Measurements from ENCODE around the gene SYPL1.
A peak's percentile ranks its signal among the peaks of the same experiment; 100 is the strongest.

The SYPL1 gene

DNA sequence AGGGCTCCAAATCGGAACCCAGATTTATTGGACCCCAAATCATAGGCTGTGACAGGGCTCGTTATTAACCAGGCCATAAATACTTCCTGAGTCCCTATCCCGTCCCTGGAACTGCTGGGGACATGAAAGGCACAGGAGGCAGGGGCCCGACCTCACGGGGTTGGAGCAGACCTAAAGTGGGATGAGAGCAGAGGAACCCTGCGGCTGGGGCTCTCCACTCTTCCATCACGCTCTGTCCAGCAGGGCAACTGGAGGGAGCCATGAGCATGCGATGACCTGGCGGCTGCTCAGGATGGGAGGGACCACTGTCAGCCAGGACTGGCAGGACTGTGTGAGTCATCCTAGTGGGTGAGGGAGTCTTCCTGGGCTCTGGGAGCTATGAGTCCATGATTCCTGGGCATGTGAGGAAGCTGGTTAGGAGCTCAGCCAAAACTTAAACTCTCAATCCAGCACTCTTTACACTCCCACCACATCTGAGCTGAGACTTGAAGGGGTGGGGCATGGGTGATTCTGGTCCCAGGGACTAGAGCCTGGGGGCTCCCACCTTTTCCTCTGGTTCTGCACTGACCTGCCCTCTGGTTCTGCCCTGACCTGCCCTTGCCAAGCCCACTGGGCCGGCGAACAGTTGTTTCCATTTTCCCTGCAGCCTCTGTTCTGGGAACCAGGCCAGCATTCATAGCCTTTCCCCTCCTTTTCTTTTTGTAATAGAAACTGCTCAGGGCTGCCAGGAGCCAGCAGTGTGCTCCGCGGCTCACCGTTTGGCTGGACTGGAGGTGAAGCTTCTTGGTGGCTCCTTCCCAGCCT is 47.1 kb downstream of the SYPL1 start:
- peak; percentile 35 to 69 for DNase-seq

DNA sequence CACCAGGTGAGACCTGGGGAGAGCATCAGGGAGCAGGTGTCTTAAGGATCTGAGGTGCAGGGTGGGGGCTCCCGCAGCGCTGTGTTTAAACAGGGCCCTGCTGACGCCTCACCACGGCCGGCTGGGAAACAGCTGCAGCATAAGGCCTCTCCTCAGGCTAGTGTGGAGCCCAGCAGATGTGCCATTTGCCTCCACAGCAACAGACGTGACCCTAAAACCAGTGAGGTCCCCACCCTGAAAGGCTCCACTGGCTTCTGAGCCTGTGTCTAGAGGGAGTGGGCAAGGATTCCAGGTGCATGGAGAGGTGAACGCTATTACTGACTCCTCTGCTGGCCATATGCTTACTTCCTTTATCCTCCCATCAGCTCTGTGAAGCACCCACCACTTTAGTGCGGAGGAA is 47.8 kb downstream of the SYPL1 start:
- DNase-seq, result peak; percentile 21 to 36

DNA sequence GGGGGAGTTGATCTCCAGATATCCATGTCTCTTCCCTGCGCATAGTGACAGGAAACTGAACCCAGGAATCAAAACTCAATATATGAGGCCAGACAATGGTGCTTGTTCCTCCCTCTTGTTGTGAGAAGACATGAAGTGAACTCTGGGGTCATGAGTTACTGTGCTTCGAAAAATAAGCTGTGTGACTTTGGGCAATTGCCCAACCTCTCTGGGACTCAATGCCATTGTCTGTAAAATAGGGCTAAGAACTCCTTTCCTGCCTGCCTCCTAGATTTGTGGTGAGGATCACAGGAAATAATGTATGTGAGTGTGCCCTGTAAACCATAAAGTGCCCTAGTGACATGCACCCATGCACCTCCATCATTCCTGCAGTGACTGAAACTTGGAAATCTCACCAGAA is 48.4 kb downstream of the SYPL1 start:
- DNase-seq, result no peak

DNA sequence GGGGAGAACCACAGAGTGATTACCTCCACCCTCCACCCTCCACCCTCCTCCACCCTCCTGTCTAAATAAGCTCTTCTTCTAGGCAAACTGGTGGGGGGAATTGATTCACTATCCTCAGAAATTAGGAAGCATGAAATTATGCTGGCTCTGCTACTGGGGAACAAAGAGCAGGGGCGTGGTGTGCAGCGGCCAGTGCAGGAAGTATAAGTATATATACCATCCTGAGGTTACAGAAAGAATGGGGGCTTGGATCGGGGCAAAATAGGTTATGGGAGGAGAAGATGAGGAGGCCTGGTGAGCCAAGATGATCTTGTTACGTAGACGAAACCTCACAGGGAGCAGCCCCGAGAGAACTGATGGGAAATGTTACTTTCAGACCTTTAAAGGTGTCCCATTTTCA is 49.1 kb downstream of the SYPL1 start:
- no peak for DNase-seq

DNA sequence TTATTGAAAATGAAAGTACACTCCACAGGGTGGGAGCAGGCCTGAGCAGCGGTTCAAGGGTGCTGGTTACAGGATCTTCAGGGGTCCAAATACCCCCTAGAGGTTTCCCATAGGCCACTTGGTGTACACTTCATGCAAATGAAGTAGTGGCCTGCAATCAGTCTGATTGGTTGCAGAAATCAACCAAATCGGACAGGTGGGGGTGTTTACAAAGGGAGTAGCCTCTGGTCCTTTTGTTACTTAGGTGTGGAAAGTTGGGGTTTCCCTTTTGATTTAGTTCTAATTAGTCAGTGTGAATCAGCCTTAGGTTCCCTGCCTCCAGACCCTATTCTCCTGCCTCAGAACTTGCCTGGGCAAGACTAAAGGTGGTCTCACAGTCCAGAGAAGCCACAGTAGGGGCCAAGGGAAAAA is 49.6 kb downstream of the SYPL1 start:
- no peak for DNase-seq

DNA sequence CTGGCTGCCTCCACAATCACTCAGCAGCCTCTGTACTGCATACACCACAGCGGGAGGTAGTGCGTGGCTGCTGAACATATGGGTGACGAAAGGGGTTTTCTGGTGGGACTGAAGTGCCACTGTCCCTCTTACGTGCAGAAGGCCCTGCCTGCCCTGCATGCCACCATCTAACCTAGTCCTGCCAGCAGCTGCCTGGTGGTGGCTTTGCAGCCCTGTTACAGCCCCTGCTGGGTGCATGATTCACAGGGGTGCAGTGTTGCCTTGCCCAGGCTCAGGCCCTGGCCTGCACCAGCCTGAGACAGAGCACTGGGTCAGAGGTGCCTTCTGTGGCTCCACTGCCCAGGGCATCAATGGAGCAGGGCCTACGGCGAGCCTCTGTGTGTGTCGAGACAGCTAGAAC is 50.1 kb downstream of the SYPL1 start:
- DNase-seq, result no peak

DNA sequence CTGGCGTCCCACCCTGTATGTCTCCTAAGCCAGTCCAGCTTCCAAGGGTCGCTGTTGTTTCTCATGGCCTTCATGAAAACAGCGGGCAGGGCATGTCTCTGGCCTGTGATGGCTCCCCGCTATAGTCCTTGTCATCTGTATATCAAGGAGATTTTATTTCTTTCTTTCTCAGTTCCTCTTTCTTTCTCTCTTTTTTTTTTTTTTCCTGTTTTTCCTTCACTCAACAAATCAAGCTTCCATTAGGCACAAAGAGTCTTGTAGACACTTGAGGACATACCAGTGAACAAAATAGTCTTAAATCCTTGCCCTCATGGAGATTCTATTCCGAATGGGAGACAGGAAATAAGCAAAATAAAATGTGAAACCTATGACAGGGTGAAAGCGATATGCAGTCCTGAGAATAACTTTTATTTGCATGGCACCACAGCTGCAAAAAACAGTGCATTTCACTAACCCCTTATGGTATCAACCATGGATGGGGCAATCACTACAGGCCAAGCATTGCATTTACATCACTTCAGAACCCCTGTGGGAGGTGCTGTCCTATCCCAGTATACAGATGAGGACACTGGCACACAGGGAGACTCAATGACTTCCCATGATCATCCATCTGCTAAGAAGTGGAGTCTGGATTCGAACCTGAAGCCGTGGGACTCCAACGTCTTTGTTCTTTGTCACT is 50.7 kb downstream of the SYPL1 start:
- no peak for DNase-seq

DNA sequence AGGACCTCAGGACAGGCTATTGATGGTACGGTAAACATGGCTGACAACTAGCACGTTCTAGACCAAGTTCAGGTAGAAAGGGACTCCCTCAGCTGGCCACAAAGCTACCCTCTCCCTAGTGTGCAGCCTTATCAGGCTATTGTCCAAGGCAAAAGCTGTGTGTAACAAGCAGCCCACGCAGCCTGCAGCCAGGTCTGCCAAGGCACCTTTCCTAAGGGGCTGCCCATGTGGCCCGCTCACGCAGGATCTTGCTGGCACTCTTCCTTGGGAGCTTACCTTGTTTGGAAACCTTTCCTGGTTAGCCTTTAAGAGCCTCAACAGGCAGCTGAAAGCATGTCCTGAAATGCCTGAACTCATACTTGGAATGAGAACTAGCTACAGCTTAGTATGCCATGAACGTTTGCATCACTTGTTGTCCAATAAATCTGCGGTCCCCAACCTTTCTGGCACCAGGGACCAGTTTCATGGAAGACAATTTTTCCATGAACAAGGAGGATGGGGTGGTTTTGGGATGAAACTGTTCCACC is 51.7 kb downstream of the SYPL1 start:
- no peak for DNase-seq

DNA sequence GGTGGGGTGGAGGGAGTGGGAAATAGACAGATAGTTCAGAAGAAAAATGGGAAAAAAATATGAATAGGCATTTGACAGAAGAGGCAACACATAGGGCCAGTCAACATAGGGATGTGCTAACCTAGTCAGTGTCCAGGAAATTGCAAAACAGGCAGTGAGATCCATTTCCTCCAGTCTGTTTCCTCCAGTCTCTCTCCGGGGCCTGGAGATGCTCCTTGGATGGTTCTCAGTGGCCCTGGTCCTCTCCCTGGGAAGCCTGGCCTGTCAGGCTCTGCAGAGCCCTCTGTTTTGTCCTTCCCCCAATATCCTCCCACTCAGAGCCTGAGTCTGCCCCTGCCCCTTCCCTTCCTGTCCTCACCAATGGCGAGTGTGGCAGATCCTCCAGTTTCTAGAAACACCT is 52.6 kb downstream of the SYPL1 start:
- DNase-seq, result no peak

DNA sequence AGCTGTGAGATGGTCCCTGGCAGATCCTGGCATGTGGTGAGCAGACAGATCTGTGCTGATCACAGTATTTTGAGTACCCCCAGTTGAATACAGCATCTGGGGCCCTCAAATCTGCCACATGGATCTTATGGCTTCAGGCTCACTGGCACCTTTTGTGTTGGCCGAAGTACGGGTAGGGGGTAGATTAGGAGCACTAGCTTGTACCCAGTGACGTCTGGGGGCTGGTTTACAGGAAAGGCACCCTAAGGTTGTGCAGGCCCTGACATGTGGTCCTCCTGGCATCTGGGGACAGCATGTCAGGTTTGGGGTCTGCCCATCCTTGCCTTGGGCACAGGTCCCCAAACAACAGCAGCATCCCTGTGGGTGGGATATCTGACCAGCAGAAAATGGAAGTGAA is 53.2 kb downstream of the SYPL1 start:
- DNase-seq, result no peak

DNA sequence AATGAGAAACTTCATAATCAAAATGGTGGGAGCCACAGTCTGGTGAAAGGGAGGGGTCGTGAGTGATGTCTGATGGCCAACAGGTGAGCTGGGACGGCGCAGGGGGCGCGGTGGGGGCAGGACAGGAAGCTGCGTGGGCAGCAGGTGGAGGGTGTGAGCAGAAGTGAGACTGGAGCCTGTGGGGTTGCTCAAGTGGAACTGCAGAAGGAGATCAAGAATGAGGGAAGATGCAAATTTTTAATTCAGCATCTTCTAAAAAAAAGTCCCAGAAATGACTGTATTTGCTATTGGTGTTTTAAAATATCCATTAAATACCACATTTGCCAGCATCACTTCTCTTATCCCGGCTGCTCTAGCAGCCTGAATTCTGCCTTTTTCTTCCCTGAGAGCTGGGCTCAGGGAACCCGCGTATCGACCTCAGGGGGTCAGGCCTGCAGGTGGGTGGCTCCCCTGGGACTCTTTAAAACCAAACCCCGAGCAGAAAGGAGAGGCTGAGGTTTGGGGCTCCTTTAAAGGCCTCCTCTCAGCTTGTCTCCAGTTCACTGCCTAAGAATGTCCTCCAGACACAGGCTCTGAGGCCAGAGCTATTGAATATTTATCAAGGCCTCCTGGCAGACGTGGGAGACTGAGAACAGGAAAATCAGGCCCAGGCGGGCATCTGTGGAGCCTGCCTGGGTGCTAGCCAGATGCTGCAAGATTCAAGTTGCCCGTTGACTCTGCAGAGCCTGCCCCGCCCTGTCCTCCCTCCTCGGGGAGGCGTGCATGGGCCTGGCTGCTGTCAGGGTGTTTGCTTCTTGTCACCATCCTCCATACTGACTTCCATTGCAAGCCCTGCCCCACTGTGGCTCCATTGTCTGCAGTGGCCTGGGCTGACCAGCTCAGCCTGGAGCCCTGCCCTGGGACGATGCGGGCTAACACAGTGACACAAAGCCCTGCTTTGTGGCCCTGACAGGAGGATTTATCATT is 53.9 kb downstream of the SYPL1 start:
- no peak for DNase-seq

DNA sequence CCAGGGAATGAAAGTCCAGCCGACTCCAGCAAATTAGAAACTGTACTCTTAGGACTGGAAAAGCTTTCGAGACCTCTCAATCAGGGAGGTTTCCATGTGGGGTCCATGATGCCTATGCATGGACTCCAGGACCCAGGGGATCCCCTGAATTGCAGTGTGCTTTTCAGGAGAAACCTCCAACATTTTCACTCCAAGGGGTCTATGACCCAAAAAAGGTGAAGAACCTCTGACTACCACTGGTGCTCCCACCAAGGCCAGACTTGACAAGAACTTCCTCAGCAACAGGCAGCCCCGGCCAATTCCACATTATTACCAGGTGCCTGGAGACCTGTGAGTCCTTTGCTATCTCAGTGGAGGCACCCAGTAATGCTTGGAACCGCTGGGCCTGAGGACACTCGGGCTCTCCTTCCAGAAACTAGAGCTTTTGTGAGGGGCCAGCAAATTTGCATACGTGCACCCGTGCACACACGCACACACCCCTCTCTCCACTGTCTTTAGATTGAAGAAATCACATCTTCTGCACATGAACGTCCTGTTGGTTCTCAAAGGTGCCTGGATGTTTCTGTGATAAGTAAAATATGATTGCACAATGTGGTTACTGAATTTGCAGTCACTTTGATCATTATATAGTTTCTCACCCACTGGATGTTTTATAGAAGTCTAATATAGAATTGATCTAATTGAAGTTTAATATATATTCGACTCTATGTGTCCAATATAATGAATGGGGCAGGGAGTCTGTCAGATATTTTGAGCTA is 54.7 kb downstream of the SYPL1 start:
- no peak for DNase-seq

DNA sequence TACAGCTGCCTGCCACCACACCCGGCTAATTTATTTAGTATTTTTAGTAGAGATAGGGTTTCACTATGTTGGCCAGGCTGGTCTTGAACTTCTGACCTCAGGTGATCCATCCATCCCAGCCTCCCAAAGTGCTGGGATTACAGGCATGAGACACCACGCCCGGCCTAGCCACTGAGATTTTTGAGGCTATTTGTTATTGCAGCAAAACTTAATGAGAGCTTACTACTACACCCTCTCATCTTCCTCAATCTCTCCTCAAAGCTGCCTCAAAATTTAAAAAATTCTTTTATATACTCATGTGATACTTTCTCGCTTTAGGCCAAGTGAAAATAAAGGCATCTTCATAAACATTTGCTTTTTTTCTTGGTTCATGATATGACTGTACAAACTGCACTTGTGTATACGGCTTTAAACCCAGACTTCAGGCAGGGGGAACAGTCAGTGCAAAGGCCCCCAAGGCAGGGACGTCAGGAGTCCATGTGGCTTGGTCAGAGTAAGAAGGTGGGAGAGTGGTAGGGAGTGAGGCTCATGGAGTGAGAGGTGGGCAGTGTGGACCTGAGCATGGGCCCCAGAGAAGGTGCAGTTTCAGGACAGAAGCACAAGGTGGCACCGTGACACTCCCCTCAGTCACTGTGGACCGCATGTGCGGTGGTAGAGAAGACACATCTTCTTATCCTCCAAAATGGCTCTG is 55.5 kb downstream of the SYPL1 start:
- DNase-seq, result peak; percentile 72 to 83

DNA sequence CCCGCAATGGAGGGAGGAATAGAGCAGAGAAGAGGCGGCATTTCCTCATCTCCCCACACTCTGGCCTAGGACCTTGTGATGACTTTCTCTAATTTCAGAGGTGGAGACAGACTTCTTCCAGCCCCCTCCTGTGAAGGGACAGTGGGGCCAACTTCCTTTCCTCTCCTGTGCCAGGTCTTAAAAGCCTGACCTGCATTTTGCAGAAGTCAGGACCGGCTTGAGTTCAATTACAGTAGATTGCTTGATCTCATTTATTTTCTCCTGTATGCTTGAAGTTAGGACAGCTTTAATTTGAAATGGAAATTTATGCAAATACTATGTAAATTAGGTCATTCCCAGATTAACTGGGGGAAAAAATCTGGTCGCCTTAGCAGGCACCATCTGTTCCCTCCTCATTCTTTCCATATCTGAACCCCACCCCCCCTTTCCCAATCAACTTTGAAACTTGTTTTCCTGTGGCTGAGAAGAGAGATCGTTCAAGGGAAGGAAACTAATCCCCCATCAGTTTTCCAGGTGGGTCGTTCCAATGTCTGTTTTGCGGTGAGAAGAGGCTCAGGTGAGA is 57.1 kb downstream of the SYPL1 start:
- no peak for DNase-seq

DNA sequence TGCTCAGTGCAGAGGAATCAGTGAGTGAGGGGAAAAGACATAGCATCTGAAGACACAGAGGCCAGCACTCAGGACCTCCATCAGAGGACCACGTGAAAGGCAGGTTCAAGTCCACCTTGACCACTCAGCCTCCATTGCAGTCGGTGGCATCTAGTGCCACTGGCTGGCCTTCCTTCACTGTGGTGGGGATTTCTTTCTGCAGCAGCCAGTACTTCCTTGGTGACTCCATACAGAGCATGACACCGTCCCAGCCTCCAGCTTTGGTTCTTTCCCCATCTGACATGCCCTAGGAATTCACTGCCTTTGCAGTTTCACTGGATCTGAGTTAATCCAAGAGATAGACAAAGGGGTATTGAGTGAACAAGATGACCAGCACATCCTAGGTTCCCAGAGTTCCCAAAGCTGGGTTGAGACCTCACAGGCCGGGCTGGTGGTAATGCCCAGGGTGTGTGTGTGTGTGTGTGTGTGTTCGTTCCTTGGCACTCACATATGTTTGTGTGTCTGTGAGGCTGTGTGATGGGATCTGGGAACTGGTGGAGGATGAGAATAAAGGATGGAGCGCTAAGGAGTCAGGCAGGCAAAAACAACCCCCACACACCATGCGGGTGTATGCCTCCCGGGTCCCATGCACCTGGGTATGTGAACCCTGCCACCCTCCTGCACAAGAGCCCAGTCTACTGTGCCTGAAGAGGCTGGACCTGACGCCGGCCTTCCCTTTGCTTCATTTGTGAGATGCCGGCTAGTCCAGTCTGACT is 57.8 kb downstream of the SYPL1 start:
- DNase-seq, result no peak

DNA sequence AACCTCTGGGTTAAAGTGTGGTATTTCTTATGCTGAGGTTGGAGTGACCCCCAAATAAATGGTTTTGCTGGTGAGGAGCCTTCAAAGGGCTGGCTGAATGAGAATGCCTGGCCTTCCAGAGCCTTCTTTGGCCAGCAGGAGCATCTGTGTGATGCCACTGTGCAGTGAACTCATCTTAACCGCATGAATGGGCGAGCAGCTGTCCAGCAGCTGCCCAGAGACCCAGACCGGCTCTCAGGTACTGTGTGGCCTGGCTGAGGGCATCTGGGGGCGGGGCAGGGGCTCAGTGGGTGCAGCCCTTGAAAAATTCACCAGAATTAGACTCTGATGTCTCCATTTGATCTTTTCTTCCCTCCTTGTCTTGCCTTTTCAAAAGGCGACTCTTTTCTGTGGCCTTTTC is 59.0 kb downstream of the SYPL1 start:
- DNase-seq, result no peak

DNA sequence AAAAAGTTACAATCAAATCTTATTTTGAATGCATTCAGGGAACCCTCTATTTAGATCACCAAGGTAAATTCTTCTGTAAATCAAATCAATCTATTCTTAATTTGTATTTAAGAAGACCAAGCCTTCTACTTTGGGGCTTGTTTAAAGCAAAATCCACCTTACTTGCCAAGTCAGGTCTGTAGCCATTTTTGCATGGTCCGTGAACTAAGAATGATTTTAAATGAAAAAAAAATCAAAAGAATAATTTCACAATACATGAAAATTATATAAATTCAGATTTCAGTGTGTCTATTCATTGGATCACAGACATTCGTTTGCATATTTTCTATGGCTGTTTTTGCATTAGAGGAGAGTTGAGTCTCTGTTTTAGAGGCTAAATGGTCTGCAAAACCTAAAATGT is 59.4 kb downstream of the SYPL1 start:
- no peak for DNase-seq

DNA sequence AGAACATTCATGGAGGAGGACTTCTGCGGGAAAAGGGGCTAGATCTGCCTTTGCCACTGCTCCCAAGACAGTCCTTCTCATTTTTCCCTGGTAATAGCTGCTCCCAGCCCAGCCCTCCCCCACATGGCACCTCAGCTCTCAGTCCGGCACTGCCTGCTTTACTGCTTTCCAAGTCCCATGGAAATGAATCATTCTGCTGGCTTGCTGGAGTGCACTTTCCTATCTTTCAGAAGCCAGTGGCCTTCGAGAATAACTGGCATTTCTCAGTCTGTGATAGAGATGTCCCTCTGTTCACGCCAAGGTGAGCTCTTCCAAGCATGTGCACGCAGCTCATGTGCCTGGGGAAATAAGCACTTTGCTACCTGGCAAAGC is 61.4 kb downstream of the SYPL1 start:
- no peak for DNase-seq

DNA sequence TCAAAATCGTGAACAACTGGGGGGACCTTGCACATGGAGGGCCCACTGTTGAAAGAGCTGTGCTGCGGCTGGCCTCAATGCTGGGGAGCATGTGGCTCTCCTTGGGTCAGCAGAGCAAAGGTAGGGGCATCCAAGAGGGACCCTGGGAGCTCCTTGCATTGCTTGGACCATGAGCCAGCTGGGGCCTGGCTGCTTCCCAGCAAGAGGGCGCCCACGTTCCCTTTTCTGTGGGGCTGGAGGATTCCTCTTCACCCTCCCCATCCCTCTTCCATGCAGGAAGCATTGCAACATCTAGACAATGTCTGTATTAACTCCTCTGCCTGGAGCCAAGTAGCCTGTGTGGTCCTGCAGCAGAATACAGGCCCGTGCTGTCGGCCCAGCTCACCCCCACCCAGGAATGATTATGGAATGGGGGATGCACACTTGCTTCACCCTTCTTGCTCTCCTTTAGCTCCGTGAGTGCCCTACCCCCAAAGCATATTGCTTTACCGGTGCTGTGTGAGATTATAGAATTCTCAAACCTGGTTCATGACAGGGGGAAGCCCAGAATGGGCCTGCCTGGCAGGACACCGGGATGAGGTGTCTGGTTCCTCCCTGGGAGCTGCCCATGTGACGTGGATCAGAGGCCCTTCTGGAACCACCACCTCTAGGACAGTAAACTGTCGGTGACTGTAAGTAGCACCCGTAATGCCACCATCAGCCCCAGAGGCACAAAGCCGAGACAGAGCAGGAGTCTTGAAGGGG is 61.9 kb downstream of the SYPL1 start:
- DNase-seq, result no peak

DNA sequence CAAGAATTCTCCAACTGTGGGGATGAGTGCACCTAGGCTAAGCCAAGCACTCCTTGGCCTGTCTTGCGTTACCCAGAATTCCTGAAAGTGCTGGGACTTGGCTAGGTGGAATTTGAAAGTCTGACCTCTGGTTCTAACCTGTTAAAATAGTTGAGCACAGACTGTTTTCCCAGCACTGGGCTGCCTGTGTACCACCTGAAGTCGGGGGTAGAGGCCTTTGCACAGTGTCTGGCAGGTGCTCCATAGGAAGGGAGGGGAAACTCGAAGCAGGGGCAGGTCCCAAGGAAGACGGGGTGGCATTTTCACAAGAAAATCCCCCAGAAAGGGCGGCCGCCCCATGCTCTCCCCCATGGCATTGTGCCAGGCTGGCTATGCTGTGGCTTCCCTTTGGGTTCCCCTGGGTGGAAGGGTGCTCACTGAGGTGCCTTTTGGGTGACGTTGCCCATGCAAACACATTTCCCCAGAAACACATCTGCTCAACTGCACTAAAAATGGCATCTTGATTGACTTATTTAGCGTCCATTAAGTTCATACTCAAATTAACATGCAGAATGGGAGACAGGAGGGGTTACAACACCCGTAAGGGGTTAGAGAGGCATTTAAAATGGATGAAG is 62.9 kb downstream of the SYPL1 start:
- DNase-seq, result no peak
